K562 (cell line): Measurements from ENCODE around the gene AGO1. TPM values are rescaled to one million over a fixed set of nuclear protein-coding genes. Genes with fewer than 3 reads are reported as not detected.

Experiments
- GABPB2 ChIP-seq: fragments of 250-450 bp; sonication (Bioruptor Pico); conservative IDR thresholded peaks from 2 replicates; pipeline ENCODE4 v1.5.1; 2021; ENCODE audit warnings: mild to moderate bottlenecking
- IRF2 ChIP-seq: sonication (generic); formaldehyde crosslinking; IDR thresholded peaks from 2 replicates; pipeline ENCODE4 v1.8.1; 2022; ENCODE audit warnings: mild to moderate bottlenecking, missing genetic modification reagents
- KLF10 ChIP-seq: fragments of 250-450 bp; sonication (Bioruptor Pico); IDR thresholded peaks from 2 replicates; pipeline ENCODE4 v1.6.1; 2021; ENCODE audit warnings: matching md5 sums
- MCM2 ChIP-seq: fragments of 450-650 bp; IDR thresholded peaks from 2 replicates; pipeline ENCODE4 v1.6.1; 2017; ENCODE audit warnings: low read depth, mild to moderate bottlenecking
- MEF2A ChIP-seq: IDR thresholded peaks from 2 replicates; pipeline ENCODE4 v1.6.1; 2011; ENCODE audit warnings: low read depth, mild to moderate bottlenecking, low read length, moderate library complexity; ENCODE audit not compliant: control insufficient read depth
- NELFE ChIP-seq: IDR thresholded peaks from 2 replicates; pipeline ENCODE4 v1.6.1; 2011; ENCODE audit warnings: mild to moderate bottlenecking; ENCODE audit not compliant: insufficient read depth, insufficient read length
- TAL1 ChIP-seq: fragments of 450-650 bp; IDR thresholded peaks from 2 replicates; pipeline ENCODE4 v1.6.1; 2016; ENCODE audit warnings: mild to moderate bottlenecking
- USF2 ChIP-seq: sonication (generic); formaldehyde crosslinking; IDR thresholded peaks from 2 replicates; pipeline ENCODE4 v1.5.0; 2020; ENCODE audit warnings: missing genetic modification reagents
- ZC3H8 ChIP-seq: fragments of 450-650 bp; IDR thresholded peaks from 2 replicates; pipeline ENCODE4 v1.6.1; 2017
- ZNF780A ChIP-seq: fragments of 250-450 bp; sonication (Bioruptor Pico); IDR thresholded peaks from 2 replicates; pipeline ENCODE4 v1.5.0; 2021; ENCODE audit warnings: mild to moderate bottlenecking
- polyA plus RNA-seq, 8 experiments: library from polyadenylated mRNA; depleted of rRNA in 4 of 8; stranded (reverse) in 5 of 8; unstranded in 3 of 8; fragments of >200 nt; fragmentation: Nextera tagmentation in 2 of 8; fragmentation: Illumina TruSeq in 1 of 8; extraction: Ambion mirVana in 2 of 8; extraction: Trizol in 1 of 8; gene quantifications; 2 replicates each; pipeline versions ENCODE4 v1.2.1 to v1.2.3, GENCODE V29; 2011 to 2014; ENCODE audit warnings: inconsistent platforms in 1 of 8, missing spikeins in 1 of 8
- total RNA-seq, 7 experiments: library from RNA; depleted of rRNA in 6 of 7; stranded (reverse); fragments of >200 nt in 6 of 7; fragmentation: Illumina TruSeq in 2 of 7; extraction: Trizol in 2 of 7; gene quantifications; 2 replicates each; pipeline versions ENCODE4 v1.2.1 to v1.2.3, GENCODE V29; 2011 to 2021; ENCODE audit warnings: low replicate concordance in 1 of 7
- TF ChIP-seq, protein P1 (sequence below): sonication (generic); formaldehyde crosslinking; IDR thresholded peaks from 2 replicates; pipeline ENCODE4 v1.8.1; 2023; ENCODE audit warnings: mild to moderate bottlenecking, missing genetic modification reagents
- TF ChIP-seq, protein P2 (sequence below): IDR thresholded peaks from 3 replicates; pipeline ENCODE4 v1.6.1; 2011; ENCODE audit warnings: borderline replicate concordance, mild to moderate bottlenecking; ENCODE audit not compliant: insufficient read length, insufficient read depth
- TF ChIP-seq, protein P3 (sequence below): sonication (generic); formaldehyde crosslinking; IDR thresholded peaks from 2 replicates; pipeline ENCODE4 v1.8.1; 2023; ENCODE audit warnings: mild to moderate bottlenecking, missing genetic modification reagents

AGO1 gene
- total and polyA plus RNA-seq, 9 of the 15 experiments (the other 6 are each of a cell fraction or from before 2014, with no cell fraction given) = 7.3 to 64.2 (median 26.0) TPM

GRCh38 chr1:35882945-35883634 lies at the start of gene AGO1 (continued):
- no peak for TF ChIP-seq USF2 (CRISPR knock-in tag)
- TF ChIP-seq, protein P1, sequence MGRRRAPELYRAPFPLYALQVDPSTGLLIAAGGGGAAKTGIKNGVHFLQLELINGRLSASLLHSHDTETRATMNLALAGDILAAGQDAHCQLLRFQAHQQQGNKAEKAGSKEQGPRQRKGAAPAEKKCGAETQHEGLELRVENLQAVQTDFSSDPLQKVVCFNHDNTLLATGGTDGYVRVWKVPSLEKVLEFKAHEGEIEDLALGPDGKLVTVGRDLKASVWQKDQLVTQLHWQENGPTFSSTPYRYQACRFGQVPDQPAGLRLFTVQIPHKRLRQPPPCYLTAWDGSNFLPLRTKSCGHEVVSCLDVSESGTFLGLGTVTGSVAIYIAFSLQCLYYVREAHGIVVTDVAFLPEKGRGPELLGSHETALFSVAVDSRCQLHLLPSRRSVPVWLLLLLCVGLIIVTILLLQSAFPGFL (CRISPR knock-in tag) = 0 out of 2 replicates have a peak, but pooled peaks have one; percentile 7
- TF ChIP-seq KLF10 = no peak
- no peak for TF ChIP-seq MEF2A
- no peak for TF ChIP-seq ZC3H8
- no peak for TF ChIP-seq MCM2
- no peak for TF ChIP-seq ZNF780A (CRISPR knock-in tag)
- TF ChIP-seq, protein P2, sequence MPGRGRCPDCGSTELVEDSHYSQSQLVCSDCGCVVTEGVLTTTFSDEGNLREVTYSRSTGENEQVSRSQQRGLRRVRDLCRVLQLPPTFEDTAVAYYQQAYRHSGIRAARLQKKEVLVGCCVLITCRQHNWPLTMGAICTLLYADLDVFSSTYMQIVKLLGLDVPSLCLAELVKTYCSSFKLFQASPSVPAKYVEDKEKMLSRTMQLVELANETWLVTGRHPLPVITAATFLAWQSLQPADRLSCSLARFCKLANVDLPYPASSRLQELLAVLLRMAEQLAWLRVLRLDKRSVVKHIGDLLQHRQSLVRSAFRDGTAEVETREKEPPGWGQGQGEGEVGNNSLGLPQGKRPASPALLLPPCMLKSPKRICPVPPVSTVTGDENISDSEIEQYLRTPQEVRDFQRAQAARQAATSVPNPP = no peak
- TF ChIP-seq IRF2 (CRISPR knock-in tag) = no peak
- TF ChIP-seq GABPB2 (CRISPR knock-in tag) = no peak
- TF ChIP-seq, protein P3, sequence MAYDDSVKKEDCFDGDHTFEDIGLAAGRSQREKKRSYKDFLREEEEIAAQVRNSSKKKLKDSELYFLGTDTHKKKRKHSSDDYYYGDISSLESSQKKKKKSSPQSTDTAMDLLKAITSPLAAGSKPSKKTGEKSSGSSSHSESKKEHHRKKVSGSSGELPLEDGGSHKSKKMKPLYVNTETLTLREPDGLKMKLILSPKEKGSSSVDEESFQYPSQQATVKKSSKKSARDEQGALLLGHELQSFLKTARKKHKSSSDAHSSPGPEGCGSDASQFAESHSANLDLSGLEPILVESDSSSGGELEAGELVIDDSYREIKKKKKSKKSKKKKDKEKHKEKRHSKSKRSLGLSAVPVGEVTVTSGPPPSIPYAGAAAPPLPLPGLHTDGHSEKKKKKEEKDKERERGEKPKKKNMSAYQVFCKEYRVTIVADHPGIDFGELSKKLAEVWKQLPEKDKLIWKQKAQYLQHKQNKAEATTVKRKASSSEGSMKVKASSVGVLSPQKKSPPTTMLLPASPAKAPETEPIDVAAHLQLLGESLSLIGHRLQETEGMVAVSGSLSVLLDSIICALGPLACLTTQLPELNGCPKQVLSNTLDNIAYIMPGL (CRISPR knock-in tag) = 0 out of 2 replicates have a peak, but pooled peaks have one; percentile 62
- TF ChIP-seq NELFE = no peak
- no peak for TF ChIP-seq TAL1
